Measurements from ENCODE around the gene AP1M2. TPM values are rescaled to one million over a fixed set of nuclear protein-coding genes. Genes with fewer than 3 reads are reported as not detected.

AP1M2 gene
- total and polyA plus RNA-seq, 2 experiments from 2014 or later: 66.5 to 69.4 TPM

- Histone ChIP-seq H3K4me2 (peak within 1 kb of the TSS; percentile 94), H3K27ac (peak within 1 kb of the TSS; percentile 78), H4K20me1 (ENCODE audit: insufficient read depth, poor library complexity, severe bottlenecking) (no peaks in the 10 kb centered on the region), H2AFZ (peak within 1 kb of the TSS; percentile 62), H3K9me2 (replicated peaks; ENCODE audit: insufficient read depth) (no peaks in the 10 kb centered on the region), H3K9me3 (ENCODE audit: low read depth) (no peaks in the 10 kb centered on the region), H3K4me1 (ENCODE audit: insufficient read depth) (peaks cover 9% of the 10 kb centered on the region), H3K36me3 (replicated peaks; ENCODE audit: insufficient read depth, low read depth) (no peaks in the 10 kb centered on the region), H3K4me3 (peak within 1 kb of the TSS; percentile 60), H3K27me3 (no peaks in the 10 kb centered on the region), H3K79me2 (peaks cover 13% of the 10 kb centered on the region)
- DNase-seq (ENCODE audit: low spot score): peak; percentile 94
- TF ChIP-seq EZH2phosphoT487 (IDR thresholded peaks at IDR 0.05; ENCODE audit: low read depth, severe bottlenecking, unreplicated experiment): no peak
- TF ChIP-seq EZH2 (IDR thresholded peaks at IDR 0.05; ENCODE audit: borderline replicate concordance): no peak
- no peak for TF ChIP-seq CTCF (IDR thresholded peaks at IDR 0.05; ENCODE audit: poor library complexity)
- 6% methylated on average over 19 of the region's 53 CpGs for WGBS (ENCODE audit: low lambda C conversion rate, missing lambda C conversion rate)
Measured at GRCh38 chr19:10625003-10625761, 38.1 kb upstream of the AP1M2 start, which contains the start of gene SLC44A2. Gene SLC44A2, plus strand, starts transcription at chr19:10625553. Its CDS starts 81 bp downstream, at chr19:10625634.

- no peak overlapping the region for H3K4me3 ChIP-seq
- H3K9me2 ChIP-seq (replicated peaks; ENCODE audit: insufficient read depth): no peaks in the 10 kb centered on the region
- no peaks in the 10 kb centered on the region for H3K27me3 ChIP-seq
- no peak overlapping the region for H2AFZ ChIP-seq
- TF ChIP-seq CTCF (IDR thresholded peaks at IDR 0.05; ENCODE audit: poor library complexity) (no peak), EZH2phosphoT487 (IDR thresholded peaks at IDR 0.05; ENCODE audit: low read depth, severe bottlenecking, unreplicated experiment) (no peak), EZH2 (IDR thresholded peaks at IDR 0.05; ENCODE audit: borderline replicate concordance) (no peak)
- no peaks in the 10 kb centered on the region for H3K36me3 ChIP-seq (replicated peaks; ENCODE audit: insufficient read depth, low read depth)
- 76% methylated on average over 6 of the region's 6 CpGs for WGBS (ENCODE audit: low lambda C conversion rate, missing lambda C conversion rate)
- peak overlapping the region; percentile 94 for H3K4me2 ChIP-seq
- no peaks in the 10 kb centered on the region for H4K20me1 ChIP-seq (ENCODE audit: insufficient read depth, poor library complexity, severe bottlenecking)
- no peak for DNase-seq (ENCODE audit: low spot score)
- peaks cover 9% of the 10 kb centered on the region for H3K4me1 ChIP-seq (ENCODE audit: insufficient read depth)
- H3K9me3 ChIP-seq (ENCODE audit: low read depth): no peaks in the 10 kb centered on the region
- H3K79me2 ChIP-seq: peaks cover 13% of the 10 kb centered on the region
- peak overlapping the region; percentile 78 for H3K27ac ChIP-seq
Measured at GRCh38 chr19:10624585-10624984, 37.5 kb upstream of the AP1M2 start.

- no peak overlapping the region for H3K4me3 ChIP-seq
- no peaks in the 10 kb centered on the region for H4K20me1 ChIP-seq (ENCODE audit: insufficient read depth, poor library complexity, severe bottlenecking)
- no peaks in the 10 kb centered on the region for H3K36me3 ChIP-seq (replicated peaks; ENCODE audit: insufficient read depth, low read depth)
- H3K9me3 ChIP-seq (ENCODE audit: low read depth): no peaks in the 10 kb centered on the region
- no peak overlapping the region for H2AFZ ChIP-seq
- H3K4me2 ChIP-seq: no peak overlapping the region
- TF ChIP-seq CTCF (IDR thresholded peaks at IDR 0.05; ENCODE audit: poor library complexity) (no peak), EZH2phosphoT487 (IDR thresholded peaks at IDR 0.05; ENCODE audit: low read depth, severe bottlenecking, unreplicated experiment) (no peak), EZH2 (IDR thresholded peaks at IDR 0.05; ENCODE audit: borderline replicate concordance) (no peak)
- no peak overlapping the region for H3K27ac ChIP-seq
- no peaks in the 10 kb centered on the region for H3K27me3 ChIP-seq
- peaks cover 15% of the 10 kb centered on the region for H3K4me1 ChIP-seq (ENCODE audit: insufficient read depth)
- 96% methylated on average over 8 of the region's 8 CpGs for WGBS (ENCODE audit: low lambda C conversion rate, missing lambda C conversion rate)
- DNase-seq (ENCODE audit: low spot score): no peak
- H3K79me2 ChIP-seq: peaks cover 15% of the 10 kb centered on the region
- no peaks in the 10 kb centered on the region for H3K9me2 ChIP-seq (replicated peaks; ENCODE audit: insufficient read depth)
Measured at GRCh38 chr19:10621966-10622365, 34.9 kb upstream of the AP1M2 start.

All from hepatocyte (in vitro differentiated cells).